Spleen (tissue), 11 donors: Measurements from ENCODE around the gene SPATA2. TPM values are rescaled to one million over a fixed set of nuclear protein-coding genes. Genes with fewer than 3 reads are reported as not detected.

Source experiments
- DNase-seq: peaks from one replicate; pipeline ENCODE4 v3.0.0-alpha.2; 2020
- H3K27ac ChIP-seq, 8 donors: fragments of 200-600 bp; sonication (generic) in 7 of 8; 1 replicate in 4 of 8; 2 replicates in 4 of 8; pipeline versions ENCODE4 v1.5.0 to v1.8.0; 2016 to 2021; ENCODE audit warnings: inconsistent platforms in 4 of 8, mild to moderate bottlenecking in 4 of 8, moderate library complexity in 1 of 8
- H3K27me3 ChIP-seq, 7 donors: fragments of 200-600 bp; sonication (generic) in 6 of 7; replicated peaks in 1 of 7; 1 replicate in 4 of 7; 2 replicates in 3 of 7; pipeline versions ENCODE4 v1.5.0 to v1.8.0; 2016 to 2021; ENCODE audit warnings: inconsistent platforms in 3 of 7, mild to moderate bottlenecking in 1 of 7
- H3K36me3 ChIP-seq, 6 donors: fragments of 200-600 bp; sonication (generic) in 5 of 6; 1 replicate in 4 of 6; 2 replicates in 2 of 6; pipeline versions ENCODE4 v1.5.0 to v1.8.0; 2016 to 2021; ENCODE audit warnings: inconsistent platforms in 2 of 6
- H3K4me1 ChIP-seq, 6 donors: fragments of 200-600 bp; sonication (generic) in 5 of 6; 1 replicate in 3 of 6; 2 replicates in 3 of 6; pipeline versions ENCODE4 v1.5.0 to v1.8.0; 2016 to 2021; ENCODE audit warnings: inconsistent platforms in 3 of 6
- H3K4me3 ChIP-seq, 8 donors: fragments of 200-600 bp; sonication (generic) in 7 of 8; 1 replicate in 4 of 8; 2 replicates in 4 of 8; pipeline versions ENCODE4 v1.5.0 to v1.8.0; 2016 to 2021; ENCODE audit warnings: inconsistent platforms in 4 of 8, mild to moderate bottlenecking in 4 of 8, moderate library complexity in 2 of 8
- H3K9me3 ChIP-seq, 8 donors: fragments of 200-600 bp; sonication (generic) in 7 of 8; 1 replicate in 4 of 8; 2 replicates in 4 of 8; pipeline versions ENCODE4 v1.5.0 to v1.8.0; 2016 to 2021; ENCODE audit warnings: inconsistent platforms in 4 of 8
- CTCF ChIP-seq, 11 experiments: fragments of 200-600 bp in 7 of 11; fragments of 450-650 bp in 4 of 11; sonication (generic) in 4 of 11; IDR thresholded peaks in 8 of 11; conservative IDR thresholded peaks in 3 of 11; 1 replicate in 7 of 11; 2 replicates in 4 of 11; pipeline versions ENCODE4 v1.4.0 to v1.8.0; 2016 to 2021; ENCODE audit warnings: antibody characterized with exemption in 11 of 11, inconsistent platforms in 4 of 11, mild to moderate bottlenecking in 1 of 11
- POLR2A ChIP-seq, 3 donors: fragments of 450-650 bp; IDR thresholded peaks; one replicate each; pipeline ENCODE4 v1.5.1; 2017; ENCODE audit warnings: antibody characterized with exemption in 3 of 3, mild to moderate bottlenecking in 1 of 3
- POLR2AphosphoS5 ChIP-seq, 3 donors: sonication (generic); formaldehyde crosslinking; IDR thresholded peaks; one replicate each; pipeline ENCODE4 v1.5.1; 2017; ENCODE audit warnings: antibody characterized with exemption in 3 of 3
- WGBS, 5 donors: extraction: QIAGEN DNeasy Blood & Tissue Kit in 3 of 5; methylation state at CpG; one replicate each; pipeline versions ENCODE4 v1.1.5 to v1.1.7; 2013 to 2018; 5-methylcytosine and 5-hydroxymethylcytosine counted together
- intact Hi-C: fragments of 100-400 bp; cut with DNase I; formaldehyde crosslinking; loops from one replicate; pipeline ENCODE4 v1.15.0; 2023; ENCODE audit warnings: low total_unique reads
- polyA plus RNA-seq, 3 donors: library from polyadenylated mRNA; stranded (reverse); fragments of 200-250 nt; gene quantifications; one replicate each; pipeline ENCODE4 v1.2.1, GENCODE V29; 2013
- total RNA-seq, 7 donors: library from RNA; depleted of rRNA in 3 of 7; stranded (reverse); fragments of >200 nt in 3 of 7; fragmentation: NEBNext Ultra II Directional in 4 of 7; extraction: Animal tissue kit (Norgen Biotek cat#: 25700) in 4 of 7; gene quantifications; one replicate each; pipeline versions ENCODE4 v1.1.0 to v1.2.1, GENCODE V29; 2016 to 2021
- donor health status: healthy with polysubstance abuse.
- donor health status: DM: no; HTN: no; CAD: no; lungs with moderate emphysema.
- donor health status: DM: no; HTN: no; CAD: no.
- donor health status: Bipolar disorder and iron deficiency.
- donor health status: healthy.
- donor health status: DM: no; HTN: no; CAD: no.
- donor health status: DM: yes; HTN: yes; CAD: no.

SPATA2 gene
- total and polyA plus RNA-seq, 10 donors, result 2.9 to 33.2 (median 13.7) TPM

- DNase-seq, result no peak
- H3K36me3 ChIP-seq, result peaks cover 0 to 29% (median 5%) of the 10 kb centered on the region in 6 donors
- H3K9me3 ChIP-seq, result no peaks in the 10 kb centered on the region
- H3K27ac ChIP-seq, result peak overlapping the region; percentile 96 to 100 (median 99)
- WGBS, 5 donors, result 5 to 17% (median 8%) methylated on average over 7 to 19 of the region's 19 CpGs
- TF ChIP-seq POLR2AphosphoS5 (IDR thresholded peaks at IDR 0.05) (no peak), CTCF (IDR thresholded peaks at IDR 0.05 in 8 of 11, conservative IDR thresholded peaks at IDR 0.05 in 3 of 11) (no peak), POLR2A (IDR thresholded peaks at IDR 0.05) (no peak)
- H3K4me3 ChIP-seq, result peak overlapping the region; percentile 80 to 98 (median 94)
- intact Hi-C loops, result no loop called here
- H3K27me3 ChIP-seq, result no peaks in the 10 kb centered on the region
- H3K4me1 ChIP-seq, result peaks cover 21 to 74% (median 59%) of the 10 kb centered on the region in 6 donors
Observed at GRCh38 chr20:49914310-49915117, 815 bp downstream of the SPATA2 start.

DNA sequence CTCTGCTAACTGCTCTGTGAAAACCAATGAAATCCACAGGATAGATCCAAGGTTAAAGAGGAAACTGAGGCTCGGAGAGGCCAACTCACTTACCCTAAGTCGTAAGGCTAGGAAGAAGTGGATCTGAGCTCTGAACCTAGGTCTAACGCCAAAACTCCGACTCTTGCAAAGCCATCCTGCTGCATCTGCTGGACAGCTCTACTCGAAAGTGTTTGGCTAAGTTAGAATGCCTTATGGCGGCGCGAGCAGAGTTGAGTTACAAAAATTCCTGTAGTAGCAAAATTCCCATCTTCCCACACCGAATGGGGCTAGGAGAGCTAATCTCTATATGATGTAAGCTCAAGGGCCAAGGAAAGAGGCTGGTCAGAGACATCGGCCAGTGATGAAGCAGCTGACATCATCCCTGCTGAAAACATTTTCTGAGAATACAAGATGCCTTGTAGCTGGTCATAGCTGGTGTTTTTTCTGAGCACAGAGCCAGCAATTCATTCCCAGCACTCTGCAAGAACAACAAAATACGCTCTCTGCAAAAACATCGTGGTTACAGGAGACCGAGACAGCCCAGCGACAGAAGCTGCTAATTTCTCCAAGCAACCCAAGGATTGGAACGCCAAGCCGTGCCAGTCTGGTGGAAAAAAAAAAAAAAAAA lies 1.8 kb downstream of the SPATA2 start:
- DNase-seq, result no peak
- no peaks in the 10 kb centered on the region for H3K9me3 ChIP-seq
- 74 to 85% (median 79%) methylated on average over 16 of the region's 16 CpGs for WGBS, 5 donors
- intact Hi-C loops, result no loop called here
- H3K27me3 ChIP-seq, result no peaks in the 10 kb centered on the region
- H3K27ac ChIP-seq, result peak overlapping the region; percentile 48 to 100 (median 99)
- H3K4me3 ChIP-seq, result peak overlapping the region; percentile 80 to 98 (median 94)
- H3K4me1 ChIP-seq, result peaks cover 21 to 84% (median 64%) of the 10 kb centered on the region in 6 donors
- H3K36me3 ChIP-seq, result peaks cover 0 to 39% (median 10%) of the 10 kb centered on the region in 6 donors
- TF ChIP-seq POLR2A (IDR thresholded peaks at IDR 0.05) (no peak), CTCF (IDR thresholded peaks at IDR 0.05 in 8 of 11, conservative IDR thresholded peaks at IDR 0.05 in 3 of 11) (no peak), POLR2AphosphoS5 (IDR thresholded peaks at IDR 0.05) (no peak)

GRCh38 chr20:49910340-49910706 lies 5.0 kb downstream of the SPATA2 start:
- no peaks in the 10 kb centered on the region for H3K9me3 ChIP-seq
- peaks cover 0 to 71% (median 34%) of the 10 kb centered on the region in 6 donors for H3K36me3 ChIP-seq
- no peaks in the 10 kb centered on the region for H3K27me3 ChIP-seq
- DNase-seq, result no peak
- intact Hi-C loops, result no loop called here
- peak overlapping the region; percentile 24 to 100 (median 88) for H3K27ac ChIP-seq
- no peak for TF ChIP-seq POLR2AphosphoS5 (IDR thresholded peaks at IDR 0.05)
- peak overlapping the region in 1 of 8 donors; percentile 3 for H3K4me3 ChIP-seq
- peaks cover 20 to 91% (median 66%) of the 10 kb centered on the region in 6 donors for H3K4me1 ChIP-seq
- 63 to 82% (median 79%) methylated on average over 3 to 4 of the region's 4 CpGs for WGBS, 5 donors

- no peak for DNase-seq
- Histone ChIP-seq H3K4me3 (peak overlapping the region in 1 of 8 donors; percentile 3), H3K27ac (peak overlapping the region; percentile 24 to 100 (median 88)), H3K36me3 (peaks cover 0 to 77% (median 40%) of the 10 kb centered on the region in 6 donors), H3K27me3 (no peaks in the 10 kb centered on the region), H3K9me3 (no peaks in the 10 kb centered on the region), H3K4me1 (peaks cover 20 to 93% (median 64%) of the 10 kb centered on the region in 6 donors)
- TF ChIP-seq CTCF (IDR thresholded peaks at IDR 0.05 in 8 of 11, conservative IDR thresholded peaks at IDR 0.05 in 3 of 11) (peak in 5 of 11 experiments; percentile 25 to 41 (median 32)), POLR2AphosphoS5 (IDR thresholded peaks at IDR 0.05) (peak; percentile 82 to 87 (median 85)), POLR2A (IDR thresholded peaks at IDR 0.05) (no peak)
- intact Hi-C loops, result no loop called here
- 59 to 80% (median 79%) methylated on average over 26 to 28 of the region's 28 CpGs for WGBS, 5 donors
Observed at GRCh38 chr20:49909499-49910339, 5.6 kb downstream of the SPATA2 start.
